Sigmoid colon (tissue), 7 donors: Measurements from ENCODE around the gene ROBO1. TPM values are rescaled to one million over a fixed set of nuclear protein-coding genes. Genes with fewer than 3 reads are reported as not detected.

Experiments used
- DNase-seq: peaks from one replicate; pipeline ENCODE4 v3.0.0-alpha.2; 2019
- H3K27ac ChIP-seq, 4 donors: fragments of 200-600 bp; sonication (generic); one replicate each; pipeline ENCODE4 v1.5.1; 2016 to 2019; ENCODE audit warnings: mild to moderate bottlenecking in 1 of 4
- H3K27me3 ChIP-seq, 3 donors: fragments of 200-600 bp; sonication (generic); one replicate each; pipeline ENCODE4 v1.5.1; 2019; ENCODE audit warnings: mild to moderate bottlenecking in 1 of 3
- H3K36me3 ChIP-seq, 4 donors: fragments of 200-600 bp; sonication (generic); one replicate each; pipeline ENCODE4 v1.5.1; 2016 to 2019
- H3K4me1 ChIP-seq, 4 donors: fragments of 200-600 bp; sonication (generic); one replicate each; pipeline ENCODE4 v1.5.1; 2017 to 2019
- H3K4me3 ChIP-seq, 4 donors: fragments of 200-600 bp; sonication (generic); one replicate each; pipeline ENCODE4 v1.5.1; 2017 to 2019; ENCODE audit warnings: mild to moderate bottlenecking in 2 of 4, moderate library complexity in 1 of 4
- H3K9me3 ChIP-seq, 4 donors: fragments of 200-600 bp in 3 of 4; sonication (generic) in 3 of 4; one replicate each; pipeline versions ENCODE4 v1.5.1 to v1.6.1; 2013 to 2019
- EP300 ChIP-seq, 4 donors: sonication (generic); formaldehyde crosslinking; IDR thresholded peaks; one replicate each; pipeline ENCODE4 v1.6.1; 2017; ENCODE audit warnings: antibody characterized with exemption in 4 of 4
- POLR2A ChIP-seq, 2 donors: fragments of 450-650 bp; IDR thresholded peaks; one replicate each; pipeline ENCODE4 v1.6.1; 2016; ENCODE audit warnings: antibody characterized with exemption in 2 of 2, mild to moderate bottlenecking in 2 of 2, moderate library complexity in 2 of 2
- POLR2AphosphoS5 ChIP-seq, 4 donors: sonication (generic); formaldehyde crosslinking; IDR thresholded peaks; one replicate each; pipeline ENCODE4 v1.6.1; 2017; ENCODE audit warnings: antibody characterized with exemption in 4 of 4
- WGBS, 2 donors: extraction: QIAGEN DNeasy Blood & Tissue Kit; methylation state at CpG; one replicate each; pipeline ENCODE4 v1.1.7; 2013; 5-methylcytosine and 5-hydroxymethylcytosine counted together
- intact Hi-C: fragments of 100-400 bp; cut with DNase I; formaldehyde crosslinking; loops from one replicate; pipeline ENCODE4 v1.15.1; 2023
- polyA plus RNA-seq, 3 donors: library from polyadenylated mRNA; stranded (reverse); fragments of 200-250 nt; gene quantifications; one replicate each; pipeline ENCODE4 v1.2.3, GENCODE V29; 2013
- total RNA-seq, 4 donors: library from RNA; depleted of rRNA; stranded (reverse); fragments of >200 nt; gene quantifications; one replicate each; pipeline ENCODE4 v1.1.0, GENCODE V29; 2016
- TF ChIP-seq, protein P1 (sequence below), 4 experiments: fragments of 450-650 bp in 3 of 4; fragments of 200-600 bp in 1 of 4; IDR thresholded peaks; one replicate each; pipeline ENCODE4 v1.5.1; 2016 to 2019; ENCODE audit warnings: antibody characterized with exemption in 4 of 4, mild to moderate bottlenecking in 3 of 4, moderate library complexity in 2 of 4
- donor health status: healthy with polysubstance abuse.
- donor health status: Bipolar disorder and iron deficiency.
- donor health status: healthy.

ROBO1 gene
- total and polyA plus RNA-seq, 7 donors, result 0.69 to 45.7 (median 32.4) TPM

DNA sequence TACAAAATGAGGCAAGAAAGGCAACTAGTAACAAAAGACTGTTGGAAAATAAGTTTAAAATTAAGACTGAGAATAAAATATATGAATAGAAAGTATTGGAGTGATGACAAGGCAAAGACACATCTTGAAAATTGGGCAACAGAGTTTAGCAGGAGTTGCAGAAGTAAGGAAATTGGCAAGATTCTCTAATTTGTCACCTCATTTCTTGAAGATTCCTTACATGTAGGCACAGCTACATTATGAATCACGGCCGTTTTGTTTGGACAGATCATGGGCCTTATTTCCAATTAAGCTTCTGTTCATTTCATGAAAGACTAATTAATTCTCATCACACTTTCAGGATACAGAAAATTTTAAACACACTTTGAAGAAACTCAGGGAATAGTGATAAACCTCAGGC lies 170.1 kb downstream of the ROBO1 start:
- no peaks in the 10 kb centered on the region for H3K36me3 ChIP-seq
- no peaks in the 10 kb centered on the region for H3K4me1 ChIP-seq
- H3K27me3 ChIP-seq, result no peaks in the 10 kb centered on the region
- no peak for TF ChIP-seq EP300 (IDR thresholded peaks at IDR 0.05)
- no peak for TF ChIP-seq POLR2A (IDR thresholded peaks at IDR 0.05)
- no peak for TF ChIP-seq POLR2AphosphoS5 (IDR thresholded peaks at IDR 0.05)
- TF ChIP-seq, protein P1, sequence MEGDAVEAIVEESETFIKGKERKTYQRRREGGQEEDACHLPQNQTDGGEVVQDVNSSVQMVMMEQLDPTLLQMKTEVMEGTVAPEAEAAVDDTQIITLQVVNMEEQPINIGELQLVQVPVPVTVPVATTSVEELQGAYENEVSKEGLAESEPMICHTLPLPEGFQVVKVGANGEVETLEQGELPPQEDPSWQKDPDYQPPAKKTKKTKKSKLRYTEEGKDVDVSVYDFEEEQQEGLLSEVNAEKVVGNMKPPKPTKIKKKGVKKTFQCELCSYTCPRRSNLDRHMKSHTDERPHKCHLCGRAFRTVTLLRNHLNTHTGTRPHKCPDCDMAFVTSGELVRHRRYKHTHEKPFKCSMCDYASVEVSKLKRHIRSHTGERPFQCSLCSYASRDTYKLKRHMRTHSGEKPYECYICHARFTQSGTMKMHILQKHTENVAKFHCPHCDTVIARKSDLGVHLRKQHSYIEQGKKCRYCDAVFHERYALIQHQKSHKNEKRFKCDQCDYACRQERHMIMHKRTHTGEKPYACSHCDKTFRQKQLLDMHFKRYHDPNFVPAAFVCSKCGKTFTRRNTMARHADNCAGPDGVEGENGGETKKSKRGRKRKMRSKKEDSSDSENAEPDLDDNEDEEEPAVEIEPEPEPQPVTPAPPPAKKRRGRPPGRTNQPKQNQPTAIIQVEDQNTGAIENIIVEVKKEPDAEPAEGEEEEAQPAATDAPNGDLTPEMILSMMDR (IDR thresholded peaks at IDR 0.05), result no peak
- DNase-seq, result no peak
- intact Hi-C loops, result no loop called here
- WGBS, 2 donors, result 75 to 90% methylated on average over 2 of the region's 2 CpGs
- H3K4me3 ChIP-seq, result no peak overlapping the region
- no peaks in the 10 kb centered on the region for H3K9me3 ChIP-seq
- H3K27ac ChIP-seq, result no peak overlapping the region

DNA sequence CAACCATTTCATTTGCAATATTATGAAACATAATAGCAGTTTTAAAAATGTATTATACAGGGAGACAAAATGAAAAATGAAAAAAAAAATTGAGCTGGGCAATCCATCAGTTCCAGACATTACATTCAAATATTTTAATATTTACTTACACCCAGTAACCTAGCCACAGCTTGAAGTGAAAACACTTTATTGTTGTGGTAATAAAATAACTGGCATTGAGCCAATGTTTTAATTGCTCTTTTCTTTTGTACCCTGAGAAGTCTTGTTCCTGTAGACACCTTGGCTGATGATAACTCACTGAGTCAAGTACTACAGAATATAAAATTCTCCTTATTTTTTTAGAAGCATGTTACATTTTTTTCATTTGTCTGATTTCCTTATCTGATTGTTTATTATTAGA lies 180.6 kb downstream of the ROBO1 start:
- intact Hi-C loops, result no loop called here
- Histone ChIP-seq H3K27me3 (no peaks in the 10 kb centered on the region), H3K27ac (no peak overlapping the region), H3K9me3 (no peaks in the 10 kb centered on the region), H3K36me3 (no peaks in the 10 kb centered on the region), H3K4me1 (no peaks in the 10 kb centered on the region), H3K4me3 (no peak overlapping the region)
- DNase-seq, result no peak
- TF ChIP-seq POLR2A (IDR thresholded peaks at IDR 0.05) (no peak), EP300 (IDR thresholded peaks at IDR 0.05) (no peak)

DNA sequence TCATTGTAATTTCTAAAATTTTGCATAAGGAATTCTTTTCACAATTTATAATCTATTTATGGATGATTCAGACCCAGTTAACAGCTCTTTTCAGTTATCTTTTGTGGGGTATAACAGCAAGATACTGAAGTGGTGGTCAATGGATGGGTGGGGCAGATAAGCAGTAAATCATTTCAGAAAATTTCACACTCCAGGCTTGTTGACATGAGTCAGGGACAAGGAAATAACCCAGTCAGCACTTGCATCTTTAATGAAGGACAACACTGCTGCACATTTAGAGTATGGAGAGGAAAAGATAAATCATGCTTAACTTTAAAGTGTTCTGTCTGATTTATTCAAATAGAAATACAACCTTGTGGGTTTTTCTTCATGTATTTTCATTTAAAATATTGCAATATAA lies 181.6 kb downstream of the ROBO1 start:
- Histone ChIP-seq H3K4me1 (no peaks in the 10 kb centered on the region), H3K27me3 (no peaks in the 10 kb centered on the region), H3K36me3 (no peaks in the 10 kb centered on the region), H3K27ac (no peak overlapping the region), H3K4me3 (no peak overlapping the region), H3K9me3 (no peaks in the 10 kb centered on the region)
- intact Hi-C loops, result no loop called here
- TF ChIP-seq, protein P1 (IDR thresholded peaks at IDR 0.05), result no peak
- TF ChIP-seq POLR2A (IDR thresholded peaks at IDR 0.05), result no peak
- TF ChIP-seq POLR2AphosphoS5 (IDR thresholded peaks at IDR 0.05), result no peak
- TF ChIP-seq EP300 (IDR thresholded peaks at IDR 0.05), result no peak
- no peak for DNase-seq

DNA sequence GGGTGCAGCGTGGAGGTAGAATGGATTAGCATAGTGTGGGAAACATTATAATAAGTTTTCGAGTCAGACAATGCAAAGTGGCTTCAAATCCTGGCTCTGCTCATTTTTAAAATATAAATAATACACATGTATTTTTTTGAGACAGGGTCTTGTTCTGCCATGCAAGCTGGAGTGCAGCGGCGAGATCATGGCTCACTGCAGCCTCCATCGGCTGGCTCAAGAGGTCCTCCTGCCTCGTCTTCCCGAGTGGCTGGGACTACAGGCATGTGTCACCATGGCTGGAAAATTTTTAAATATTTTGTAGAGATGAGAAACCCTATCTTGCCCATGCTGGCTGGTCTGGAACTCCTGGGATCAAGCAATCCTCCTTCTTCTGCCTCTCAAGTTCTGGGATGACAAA lies 194.9 kb downstream of the ROBO1 start:
- intact Hi-C loops, result no loop called here
- no peak overlapping the region for H3K4me3 ChIP-seq
- H3K27ac ChIP-seq, result no peak overlapping the region
- no peaks in the 10 kb centered on the region for H3K27me3 ChIP-seq
- WGBS, 2 donors, result 79 to 88% methylated on average over 7 of the region's 7 CpGs
- TF ChIP-seq EP300 (IDR thresholded peaks at IDR 0.05) (no peak), POLR2AphosphoS5 (IDR thresholded peaks at IDR 0.05) (no peak), POLR2A (IDR thresholded peaks at IDR 0.05) (no peak)
- TF ChIP-seq, protein P1 (IDR thresholded peaks at IDR 0.05), result no peak
- no peaks in the 10 kb centered on the region for H3K36me3 ChIP-seq
- no peaks in the 10 kb centered on the region for H3K9me3 ChIP-seq
- H3K4me1 ChIP-seq, result no peaks in the 10 kb centered on the region
- no peak for DNase-seq

DNA sequence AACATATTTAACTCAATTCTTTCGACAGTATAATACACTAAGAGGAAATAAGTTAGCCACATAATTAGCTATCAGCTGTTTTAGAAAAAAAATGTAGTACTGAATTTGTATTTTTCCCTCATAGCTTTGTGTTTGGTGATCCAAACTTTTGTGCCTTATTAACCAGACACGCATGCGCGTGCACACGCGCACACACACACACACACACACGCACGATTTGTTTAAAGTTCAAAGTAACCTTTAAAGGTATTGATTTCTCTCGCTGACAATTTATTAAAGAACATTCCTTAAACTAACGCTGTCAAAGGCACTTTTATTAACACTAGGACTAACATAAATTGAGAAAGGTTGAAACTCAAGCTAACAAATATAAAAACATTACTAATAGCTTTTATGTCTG lies 198.9 kb downstream of the ROBO1 start:
- 85 to 88% methylated on average over 10 of the region's 10 CpGs for WGBS, 2 donors

More for the DNA sequence above, 198.9 kb downstream of the ROBO1 start:
- H3K27ac ChIP-seq, result no peak overlapping the region
- TF ChIP-seq EP300 (IDR thresholded peaks at IDR 0.05) (no peak), POLR2A (IDR thresholded peaks at IDR 0.05) (no peak), POLR2AphosphoS5 (IDR thresholded peaks at IDR 0.05) (no peak)
- TF ChIP-seq, protein P1 (IDR thresholded peaks at IDR 0.05), result no peak
- intact Hi-C loops, result no loop called here
- H3K4me1 ChIP-seq, result no peaks in the 10 kb centered on the region
- H3K4me3 ChIP-seq, result no peak overlapping the region
- H3K36me3 ChIP-seq, result no peaks in the 10 kb centered on the region
- no peaks in the 10 kb centered on the region for H3K27me3 ChIP-seq
- DNase-seq, result no peak
- no peaks in the 10 kb centered on the region for H3K9me3 ChIP-seq
